Activated CD8-positive, alpha-beta T cell treated with anti-CD3 and anti-CD28 coated beads for 36 hours (primary cell): Measurements from ENCODE around the gene TMEM178A. TPM values are rescaled to one million over a fixed set of nuclear protein-coding genes. Genes with fewer than 3 reads are reported as not detected.

Experiments
- ATAC-seq: fragments of 200-7000 bp; cut with Tn5 transposase; one replicate; pipeline ENCODE4 v1.10.0; 2021; ENCODE audit warnings: mild to moderate bottlenecking, moderate library complexity
- CTCF ChIA-PET: fragments of 350-600 bp; sonication (Branson Sonifier 250); formaldehyde crosslinking; loops from one replicate; lab custom pipeline; 2021; ENCODE audit warnings: antibody characterized with exemption; lab: Charles Lee
- POLR2A ChIA-PET: fragments of 350-600 bp; sonication (Branson Sonifier 250); formaldehyde crosslinking; loops from one replicate; lab custom pipeline; 2021; ENCODE audit warnings: antibody characterized with exemption; lab: Charles Lee
- DNase-seq: peaks from one replicate; pipeline ENCODE4 v3.0.0-alpha.2; 2020
- H3K27ac Mint-ChIP-seq: one replicate; pipeline ENCODE4 v1.8.0; 2021; ENCODE audit warnings: mild to moderate bottlenecking, mixed read lengths
- H3K27me3 Mint-ChIP-seq: one replicate; pipeline ENCODE4 v1.8.0; 2021; ENCODE audit warnings: mixed read lengths
- H3K36me3 Mint-ChIP-seq: one replicate; pipeline ENCODE4 v1.8.0; 2021; ENCODE audit warnings: low read depth, mixed read lengths
- H3K4me1 Mint-ChIP-seq: one replicate; pipeline ENCODE4 v1.8.0; 2021; ENCODE audit warnings: low read depth, mixed read lengths
- H3K4me3 Mint-ChIP-seq: one replicate; pipeline ENCODE4 v1.8.0; 2021; ENCODE audit warnings: mild to moderate bottlenecking, moderate library complexity, mixed read lengths
- H3K9me3 Mint-ChIP-seq: one replicate; pipeline ENCODE4 v1.8.0; 2021; ENCODE audit warnings: mixed read lengths
- CTCF ChIP-seq: fragments of 200-600 bp; IDR thresholded peaks from one replicate; pipeline ENCODE4 v1.8.0; 2022; ENCODE audit warnings: antibody characterized with exemption, mild to moderate bottlenecking
- intact Hi-C: fragments of 100-400 bp; cut with micrococcal nuclease; formaldehyde crosslinking; loops from one replicate; pipeline ENCODE4 v1.10.0; 2022
- total RNA-seq, 2 experiments: library from RNA; stranded (reverse); gene quantifications; one replicate each; pipeline ENCODE4 v1.2.3, GENCODE V29; 2021

The TMEM178A gene
- total RNA-seq, 2 experiments from 2014 or later = 0.23 to 0.31 TPM

- Mint-ChIP-seq H3K4me3 (no peak overlapping the region), H3K9me3 (no peaks in the 10 kb centered on the region), H3K27me3 (peaks cover 57% of the 10 kb centered on the region), H3K36me3 (no peaks in the 10 kb centered on the region), H3K27ac (no peak overlapping the region), H3K4me1 (peaks cover 6% of the 10 kb centered on the region)
- POLR2A ChIA-PET = no interaction called here
- no peak for TF ChIP-seq CTCF
- ATAC-seq (no peak), DNase-seq (no peak)
- intact Hi-C loops = no loop called here
- CTCF ChIA-PET = no interaction called here
These were observed 2.9 kb downstream of the TMEM178A start for GRCh38 chr2:39668576-39669080.

GRCh38 chr2:39671604-39672003 lies 5.9 kb downstream of the TMEM178A start:
- no peak for TF ChIP-seq CTCF
- ChIA-PET CTCF (no interaction called here), POLR2A (no interaction called here)
- ATAC-seq (no peak), DNase-seq (no peak)
- Mint-ChIP-seq H3K4me1 (peaks cover 3% of the 10 kb centered on the region), H3K4me3 (no peak overlapping the region), H3K27me3 (peaks cover 42% of the 10 kb centered on the region), H3K36me3 (no peaks in the 10 kb centered on the region), H3K9me3 (no peaks in the 10 kb centered on the region), H3K27ac (no peak overlapping the region)
- intact Hi-C loops = no loop called here

- H3K9me3 Mint-ChIP-seq = no peaks in the 10 kb centered on the region
- H3K27me3 Mint-ChIP-seq = peaks cover 35% of the 10 kb centered on the region
- TF ChIP-seq CTCF = no peak
- ChIA-PET POLR2A (no interaction called here), CTCF (no interaction called here)
- H3K4me1 Mint-ChIP-seq = no peaks in the 10 kb centered on the region
- no peak overlapping the region for H3K4me3 Mint-ChIP-seq
- ATAC-seq (no peak), DNase-seq (no peak)
- no peak overlapping the region for H3K27ac Mint-ChIP-seq
- intact Hi-C loops = no loop called here
- H3K36me3 Mint-ChIP-seq = no peaks in the 10 kb centered on the region
These were observed 7.3 kb downstream of the TMEM178A start for GRCh38 chr2:39673018-39673417.

- Mint-ChIP-seq H3K9me3 (no peaks in the 10 kb centered on the region), H3K4me1 (no peaks in the 10 kb centered on the region), H3K36me3 (no peaks in the 10 kb centered on the region), H3K4me3 (no peak overlapping the region), H3K27me3 (peaks cover 20% of the 10 kb centered on the region), H3K27ac (no peak overlapping the region)
- POLR2A ChIA-PET = no interaction called here
- intact Hi-C loops = no loop called here
- no peak for DNase-seq
- TF ChIP-seq CTCF = no peak
- CTCF ChIA-PET = no interaction called here
- ATAC-seq = no peak
These were observed 10.6 kb downstream of the TMEM178A start for GRCh38 chr2:39676342-39676741.

- Mint-ChIP-seq H3K36me3 (no peaks in the 10 kb centered on the region), H3K9me3 (no peaks in the 10 kb centered on the region), H3K27me3 (peaks cover 16% of the 10 kb centered on the region), H3K27ac (no peak overlapping the region), H3K4me1 (no peaks in the 10 kb centered on the region), H3K4me3 (no peak overlapping the region)
- intact Hi-C loops = no loop called here
- ATAC-seq = no peak
- ChIA-PET CTCF (no interaction called here), POLR2A (interaction anchor here (0.6 kb wide), 1 partner anchor 10 kb away, joined by 3 read pairs; no protein-coding TSS in a partner anchor)
- TF ChIP-seq CTCF = no peak
- no peak for DNase-seq
These were observed 12.5 kb downstream of the TMEM178A start for GRCh38 chr2:39678170-39678569.
